ENCODE data around the gene RXFP4.

RXFP4 gene

DNA sequence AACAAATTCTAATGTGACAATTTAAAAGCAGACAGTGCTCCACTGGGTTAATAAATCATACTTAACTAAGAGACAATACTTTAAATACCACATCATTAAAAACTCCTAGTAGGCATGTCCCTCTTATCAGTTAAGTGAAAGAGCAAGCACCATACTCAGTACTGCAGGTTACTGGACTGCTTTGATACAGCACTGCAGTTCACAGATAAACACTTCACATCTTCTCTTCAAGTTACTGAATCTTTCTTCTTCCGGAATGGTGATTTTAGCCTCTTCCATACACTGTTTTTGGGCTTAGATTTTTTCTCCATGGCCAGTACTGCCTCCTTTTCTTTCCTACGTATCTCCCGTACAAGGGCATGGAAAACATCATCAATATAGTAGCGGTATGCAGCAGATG, 41.3 kb upstream of the RXFP4 start:
- no peak overlapping the region for H4K91ac ChIP-seq (ENCODE audit: low read length)
- no peak overlapping the region for H3K23ac ChIP-seq (ENCODE audit: low read length in 2 of 2)
- H2BK5ac ChIP-seq (ENCODE audit: low read depth, low read length, poor library complexity, severe bottlenecking): no peak overlapping the region
- H3K27ac ChIP-seq (ENCODE audit: low read length, poor library complexity, severe bottlenecking): no peak overlapping the region
- H2BK120ac ChIP-seq (ENCODE audit: low read depth, low read length): no peak overlapping the region
- H2BK12ac ChIP-seq (ENCODE audit: low read length in 2 of 2): no peak overlapping the region
- WGBS: 93% methylated on average over 4 of the region's 4 CpGs
- H3K4me2 ChIP-seq (ENCODE audit: low read length, poor library complexity, severe bottlenecking): no peak overlapping the region
- no peak overlapping the region for H2AK5ac ChIP-seq (ENCODE audit: low read length, severe bottlenecking)
- no peak for DNase-seq
- no peaks in the 10 kb centered on the region for H3K27me3 ChIP-seq (ENCODE audit: control insufficient read depth in 1 of 2, insufficient read depth in 1 of 2, low read length in 2 of 2)
- H3K9ac ChIP-seq (ENCODE audit: low read length): no peak overlapping the region
- H4K8ac ChIP-seq (ENCODE audit: low read length): no peak overlapping the region
- H2BK15ac ChIP-seq (ENCODE audit: low read depth, poor library complexity, severe bottlenecking): no peak overlapping the region
- H3K4me3 ChIP-seq (ENCODE audit: insufficient read depth in 1 of 2, low read depth in 1 of 2, low read length in 2 of 2): no peak overlapping the region
- H3K9me3 ChIP-seq (ENCODE audit: control insufficient read depth, low read length): no peaks in the 10 kb centered on the region
- H3K14ac ChIP-seq (ENCODE audit: low read length in 2 of 2): no peak overlapping the region
- H2AFZ ChIP-seq (ENCODE audit: low read depth, low read length): no peak overlapping the region
- H3K79me1 ChIP-seq (replicated peaks; ENCODE audit: low read length, poor library complexity, severe bottlenecking): peaks cover 21% of the 10 kb centered on the region
- no peaks in the 10 kb centered on the region for H3K4me1 ChIP-seq (ENCODE audit: control insufficient read depth, insufficient read depth, low read depth, low read length)
- H3K18ac ChIP-seq (ENCODE audit: low read depth in 1 of 2, low read length in 2 of 2): no peak overlapping the region
- H3K36me3 ChIP-seq (ENCODE audit: control insufficient read depth in 1 of 2, insufficient read depth in 2 of 2, low read depth in 1 of 2, low read length in 2 of 2): peaks cover 44 to 85% of the 10 kb centered on the region in 2 experiments
- H3K4ac ChIP-seq (ENCODE audit: low read depth in 1 of 2, low read length in 2 of 2): no peak overlapping the region

DNA sequence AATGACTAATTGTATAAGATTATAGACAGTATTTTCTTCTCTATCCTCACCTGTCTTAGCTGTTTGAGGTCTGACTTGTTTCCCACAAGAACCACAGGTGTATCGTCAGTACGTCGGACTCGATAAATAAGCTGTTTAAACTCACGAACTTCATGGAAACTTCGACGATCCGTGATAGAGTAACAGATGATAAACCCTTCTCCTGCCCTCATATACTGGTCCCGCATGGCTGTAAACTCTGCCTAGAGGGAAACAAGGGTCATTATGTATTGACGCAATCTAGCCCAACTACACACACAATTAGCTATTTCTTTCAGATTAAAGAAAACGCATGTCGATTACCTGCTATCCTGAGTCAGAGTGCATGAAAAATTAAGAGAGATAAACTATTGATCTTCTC, 37.2 kb upstream of the RXFP4 start:
- Histone ChIP-seq H4K91ac (ENCODE audit: low read length) (no peak overlapping the region), H2BK15ac (ENCODE audit: low read depth, poor library complexity, severe bottlenecking) (no peak overlapping the region), H2BK12ac (ENCODE audit: low read length in 2 of 2) (no peak overlapping the region), H3K27ac (ENCODE audit: low read length, poor library complexity, severe bottlenecking) (no peak overlapping the region), H3K4ac (ENCODE audit: low read depth in 1 of 2, low read length in 2 of 2) (no peak overlapping the region), H3K27me3 (ENCODE audit: control insufficient read depth in 1 of 2, insufficient read depth in 1 of 2, low read length in 2 of 2) (no peaks in the 10 kb centered on the region), H3K79me1 (replicated peaks; ENCODE audit: low read length, poor library complexity, severe bottlenecking) (peaks cover 26% of the 10 kb centered on the region), H3K9ac (ENCODE audit: low read length) (no peak overlapping the region), H3K4me2 (ENCODE audit: low read length, poor library complexity, severe bottlenecking) (no peak overlapping the region), H2AK5ac (ENCODE audit: low read length, severe bottlenecking) (no peak overlapping the region), H3K18ac (ENCODE audit: low read depth in 1 of 2, low read length in 2 of 2) (no peak overlapping the region), H3K9me3 (ENCODE audit: control insufficient read depth, low read length) (no peaks in the 10 kb centered on the region), H2BK120ac (ENCODE audit: low read depth, low read length) (no peak overlapping the region), H3K23ac (ENCODE audit: low read length in 2 of 2) (no peak overlapping the region), H2AFZ (ENCODE audit: low read depth, low read length) (no peak overlapping the region), H3K36me3 (ENCODE audit: control insufficient read depth in 1 of 2, insufficient read depth in 2 of 2, low read depth in 1 of 2, low read length in 2 of 2) (peaks cover 54 to 91% of the 10 kb centered on the region in 2 experiments), H2BK5ac (ENCODE audit: low read depth, low read length, poor library complexity, severe bottlenecking) (no peak overlapping the region), H3K14ac (ENCODE audit: low read length in 2 of 2) (no peak overlapping the region), H3K4me1 (ENCODE audit: control insufficient read depth, insufficient read depth, low read depth, low read length) (no peaks in the 10 kb centered on the region), H3K4me3 (ENCODE audit: insufficient read depth in 1 of 2, low read depth in 1 of 2, low read length in 2 of 2) (no peak overlapping the region), H4K8ac (ENCODE audit: low read length) (no peak overlapping the region)
- DNase-seq: no peak
- WGBS: 93% methylated on average over 12 of the region's 12 CpGs

- Histone ChIP-seq H3K36me3 (ENCODE audit: control insufficient read depth in 1 of 2, insufficient read depth in 2 of 2, low read depth in 1 of 2, low read length in 2 of 2) (peaks cover 34 to 79% of the 10 kb centered on the region in 2 experiments), H3K9ac (ENCODE audit: low read length) (peak overlapping the region; percentile 99), H4K91ac (ENCODE audit: low read length) (no peak overlapping the region), H3K79me1 (replicated peaks; ENCODE audit: low read length, poor library complexity, severe bottlenecking) (peaks cover 12% of the 10 kb centered on the region), H2BK120ac (ENCODE audit: low read depth, low read length) (no peak overlapping the region), H3K18ac (ENCODE audit: low read depth in 1 of 2, low read length in 2 of 2) (no peak overlapping the region), H3K4me1 (ENCODE audit: control insufficient read depth, insufficient read depth, low read depth, low read length) (peaks cover 2% of the 10 kb centered on the region), H2AFZ (ENCODE audit: low read depth, low read length) (no peak overlapping the region), H4K8ac (ENCODE audit: low read length) (no peak overlapping the region), H3K14ac (ENCODE audit: low read length in 2 of 2) (no peak overlapping the region), H2BK5ac (ENCODE audit: low read depth, low read length, poor library complexity, severe bottlenecking) (no peak overlapping the region), H3K4ac (ENCODE audit: low read depth in 1 of 2, low read length in 2 of 2) (peak overlapping the region in 1 of 2 experiments; percentile 41), H3K9me3 (ENCODE audit: control insufficient read depth, low read length) (no peaks in the 10 kb centered on the region), H3K4me3 (ENCODE audit: insufficient read depth in 1 of 2, low read depth in 1 of 2, low read length in 2 of 2) (peak overlapping the region in 1 of 2 experiments; percentile 97), H2BK12ac (ENCODE audit: low read length in 2 of 2) (no peak overlapping the region), H2BK15ac (ENCODE audit: low read depth, poor library complexity, severe bottlenecking) (no peak overlapping the region), H3K27me3 (ENCODE audit: control insufficient read depth in 1 of 2, insufficient read depth in 1 of 2, low read length in 2 of 2) (no peaks in the 10 kb centered on the region), H2AK5ac (ENCODE audit: low read length, severe bottlenecking) (no peak overlapping the region), H3K4me2 (ENCODE audit: low read length, poor library complexity, severe bottlenecking) (no peak overlapping the region), H3K27ac (ENCODE audit: low read length, poor library complexity, severe bottlenecking) (peak overlapping the region; percentile 10), H3K23ac (ENCODE audit: low read length in 2 of 2) (no peak overlapping the region)
- 36% methylated on average over 2 of the region's 4 CpGs for WGBS
- peak; percentile 78 for DNase-seq
Measured at GRCh38 chr1:155909894-155910293, 31.5 kb upstream of the RXFP4 start.

- Histone ChIP-seq H3K4ac (ENCODE audit: low read depth in 1 of 2, low read length in 2 of 2) (peak overlapping the region; percentile 46 to 99), H3K4me1 (ENCODE audit: control insufficient read depth, insufficient read depth, low read depth, low read length) (peaks cover 2% of the 10 kb centered on the region), H3K14ac (ENCODE audit: low read length in 2 of 2) (peak overlapping the region in 1 of 2 experiments; percentile 95), H3K4me2 (ENCODE audit: low read length, poor library complexity, severe bottlenecking) (peak overlapping the region; percentile 95), H3K9ac (ENCODE audit: low read length) (peak overlapping the region; percentile 99), H2BK120ac (ENCODE audit: low read depth, low read length) (peak overlapping the region; percentile 52), H3K27me3 (ENCODE audit: control insufficient read depth in 1 of 2, insufficient read depth in 1 of 2, low read length in 2 of 2) (no peaks in the 10 kb centered on the region), H2BK15ac (ENCODE audit: low read depth, poor library complexity, severe bottlenecking) (no peak overlapping the region), H3K79me1 (replicated peaks; ENCODE audit: low read length, poor library complexity, severe bottlenecking) (peaks cover 9% of the 10 kb centered on the region), H4K8ac (ENCODE audit: low read length) (peak overlapping the region; percentile 52), H2AFZ (ENCODE audit: low read depth, low read length) (peak overlapping the region; percentile 42), H3K4me3 (ENCODE audit: insufficient read depth in 1 of 2, low read depth in 1 of 2, low read length in 2 of 2) (peak overlapping the region; percentile 82 to 97), H4K91ac (ENCODE audit: low read length) (peak overlapping the region; percentile 57), H2BK12ac (ENCODE audit: low read length in 2 of 2) (peak overlapping the region in 1 of 2 experiments; percentile 72), H3K23ac (ENCODE audit: low read length in 2 of 2) (no peak overlapping the region), H3K9me3 (ENCODE audit: control insufficient read depth, low read length) (no peaks in the 10 kb centered on the region), H3K36me3 (ENCODE audit: control insufficient read depth in 1 of 2, insufficient read depth in 2 of 2, low read depth in 1 of 2, low read length in 2 of 2) (peaks cover 34 to 79% of the 10 kb centered on the region in 2 experiments), H3K27ac (ENCODE audit: low read length, poor library complexity, severe bottlenecking) (peak overlapping the region; percentile 63), H2AK5ac (ENCODE audit: low read length, severe bottlenecking) (peak overlapping the region; percentile 98), H2BK5ac (ENCODE audit: low read depth, low read length, poor library complexity, severe bottlenecking) (no peak overlapping the region), H3K18ac (ENCODE audit: low read depth in 1 of 2, low read length in 2 of 2) (peak overlapping the region; percentile 77 to 97)
- peak; percentile 71 for DNase-seq
- WGBS: 11% methylated on average over 8 of the region's 11 CpGs
Measured at GRCh38 chr1:155910621-155911121, 30.8 kb upstream of the RXFP4 start.

All from mesenchymal stem cell (in vitro differentiated cells and primary cell).